NCI-H2029 treated with DMSO at 0.1 percent for 48 hours (cell line): ENCODE data around the gene UPF3B.
"Not testable (repeated sequence)": the region's sequence is repeated elsewhere in the genome, so short reads cannot be mapped to it uniquely, and the experiment has no call there.

Experiments used
- DNase-seq: peaks from one replicate; lab custom pipeline; 2025; lab: John Stamatoyannopoulos, UW

Gene UPF3B, protein sequence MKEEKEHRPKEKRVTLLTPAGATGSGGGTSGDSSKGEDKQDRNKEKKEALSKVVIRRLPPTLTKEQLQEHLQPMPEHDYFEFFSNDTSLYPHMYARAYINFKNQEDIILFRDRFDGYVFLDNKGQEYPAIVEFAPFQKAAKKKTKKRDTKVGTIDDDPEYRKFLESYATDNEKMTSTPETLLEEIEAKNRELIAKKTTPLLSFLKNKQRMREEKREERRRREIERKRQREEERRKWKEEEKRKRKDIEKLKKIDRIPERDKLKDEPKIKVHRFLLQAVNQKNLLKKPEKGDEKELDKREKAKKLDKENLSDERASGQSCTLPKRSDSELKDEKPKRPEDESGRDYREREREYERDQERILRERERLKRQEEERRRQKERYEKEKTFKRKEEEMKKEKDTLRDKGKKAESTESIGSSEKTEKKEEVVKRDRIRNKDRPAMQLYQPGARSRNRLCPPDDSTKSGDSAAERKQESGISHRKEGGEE

GRCh38 chrX:119852382-119853353 lies at the start of gene UPF3B:
Gene UPF3B, minus strand, starts transcription at chrX:119852963. Its CDS starts 35 bp downstream, at chrX:119852928.
- DNase-seq, result peak; percentile 69

DNA sequence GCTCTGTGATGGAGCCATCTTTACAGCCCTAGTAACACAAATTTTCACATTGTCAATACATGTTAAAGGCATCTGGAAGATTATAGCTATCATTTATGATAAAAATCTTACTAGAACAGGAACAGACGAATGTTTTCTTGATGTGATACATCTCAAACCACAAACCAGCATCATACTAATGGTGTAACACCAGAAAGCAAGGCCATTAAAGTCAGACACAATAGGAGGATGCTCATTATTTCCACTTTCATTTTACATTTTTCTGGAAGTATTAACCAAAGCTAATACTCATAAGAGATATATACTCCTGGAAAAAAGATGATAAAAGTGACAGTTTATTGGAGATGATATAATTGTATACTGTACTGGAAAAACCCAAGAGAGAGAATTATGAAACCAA lies 48.2 kb upstream of the UPF3B start:
- DNase-seq, result no peak

DNA sequence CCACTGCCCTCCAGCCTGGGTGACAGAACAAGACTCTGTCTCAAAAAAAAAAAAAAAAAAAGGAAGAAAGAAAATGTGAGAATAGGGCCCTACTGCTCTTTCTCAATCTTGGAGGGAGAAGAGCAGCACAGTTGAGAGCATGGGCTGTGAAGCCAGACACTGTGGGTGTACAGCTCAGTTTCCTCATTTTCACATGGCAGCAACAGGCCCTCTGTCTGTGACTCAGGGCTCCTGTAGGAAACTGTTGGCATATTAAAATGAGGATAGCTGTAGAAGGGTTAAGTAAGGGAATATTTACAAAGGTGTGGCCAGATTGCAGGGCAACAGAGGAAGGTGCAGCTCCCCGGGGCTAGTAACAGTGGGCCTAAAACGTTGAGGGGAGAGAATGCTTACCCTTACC lies 46.4 kb upstream of the UPF3B start:
- no peak for DNase-seq

GRCh38 chrX:119895843-119896326 lies 43.1 kb upstream of the UPF3B start, which contains the start of gene AKAP14:
Gene AKAP14, plus strand, starts transcription at chrX:119895893. Its CDS starts 7,331 bp downstream, at chrX:119903224.
- no peak for DNase-seq

GRCh38 chrX:119891961-119892692 lies 39.4 kb upstream of the UPF3B start:
- not testable (repeated sequence) for DNase-seq

DNA sequence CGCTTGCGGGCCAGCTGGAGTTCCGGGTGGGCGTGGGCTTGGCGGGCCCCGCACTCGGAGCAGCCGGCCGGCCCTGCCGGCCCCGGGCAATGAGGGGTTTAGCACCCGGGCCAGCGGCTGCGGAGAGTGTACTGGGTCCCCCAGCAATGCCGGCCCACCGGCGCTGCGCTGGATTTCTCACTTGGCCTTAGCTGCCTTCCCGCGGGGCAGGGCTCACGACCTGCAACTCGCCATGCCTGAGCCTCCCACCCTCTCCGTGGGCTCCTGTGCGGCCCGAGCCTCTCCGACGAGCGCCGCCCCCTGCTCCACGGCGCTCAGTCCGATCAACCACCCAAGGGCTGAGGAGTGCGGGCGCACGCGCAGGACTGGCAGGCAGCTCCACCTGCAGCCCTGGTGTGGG lies 37.9 kb upstream of the UPF3B start:
- DNase-seq, result not testable (repeated sequence)

GRCh38 chrX:119887721-119888425 lies 35.1 kb upstream of the UPF3B start:
- no peak for DNase-seq

DNA sequence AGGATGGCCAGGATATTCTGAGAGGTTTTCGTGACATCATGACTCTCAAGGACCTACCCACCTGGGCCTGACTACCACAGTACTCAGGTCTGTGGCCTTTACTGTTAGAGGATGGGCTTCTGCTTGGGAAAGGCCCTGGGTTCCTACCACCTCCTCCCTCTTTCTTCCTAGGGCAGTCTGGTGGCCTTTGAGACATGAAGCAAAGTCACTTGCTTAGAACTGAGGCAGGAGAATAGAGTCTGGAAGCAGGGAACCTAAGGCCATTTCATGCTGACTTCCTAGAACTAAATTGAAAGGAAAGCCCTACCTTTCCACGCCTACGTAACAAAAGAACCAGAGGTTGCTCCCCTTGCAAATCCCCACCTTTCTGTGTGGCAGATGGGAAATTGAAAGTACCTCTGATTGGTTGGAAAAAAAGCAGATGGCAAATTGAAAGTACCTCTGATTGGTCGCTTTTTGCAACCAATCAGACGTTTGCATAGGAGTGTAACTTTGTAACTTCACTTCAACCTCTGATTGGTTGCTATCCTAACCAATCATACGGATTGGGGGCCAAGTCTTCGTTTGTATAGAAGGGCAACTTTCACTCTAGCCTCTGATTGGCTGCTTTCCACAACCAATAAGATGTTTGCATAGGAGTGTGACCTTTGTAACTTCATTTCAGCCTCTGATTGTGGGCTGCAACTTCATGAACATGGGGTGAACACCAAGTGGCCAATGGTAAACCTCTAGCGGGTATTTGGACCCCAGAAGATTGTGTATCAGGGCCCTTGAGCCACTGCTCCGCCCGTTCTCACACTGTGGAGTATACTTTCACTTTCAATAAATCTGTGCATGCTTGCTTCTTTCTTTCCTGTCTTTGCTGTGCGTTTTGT lies 33.0 kb upstream of the UPF3B start:
- DNase-seq, result no peak

DNA sequence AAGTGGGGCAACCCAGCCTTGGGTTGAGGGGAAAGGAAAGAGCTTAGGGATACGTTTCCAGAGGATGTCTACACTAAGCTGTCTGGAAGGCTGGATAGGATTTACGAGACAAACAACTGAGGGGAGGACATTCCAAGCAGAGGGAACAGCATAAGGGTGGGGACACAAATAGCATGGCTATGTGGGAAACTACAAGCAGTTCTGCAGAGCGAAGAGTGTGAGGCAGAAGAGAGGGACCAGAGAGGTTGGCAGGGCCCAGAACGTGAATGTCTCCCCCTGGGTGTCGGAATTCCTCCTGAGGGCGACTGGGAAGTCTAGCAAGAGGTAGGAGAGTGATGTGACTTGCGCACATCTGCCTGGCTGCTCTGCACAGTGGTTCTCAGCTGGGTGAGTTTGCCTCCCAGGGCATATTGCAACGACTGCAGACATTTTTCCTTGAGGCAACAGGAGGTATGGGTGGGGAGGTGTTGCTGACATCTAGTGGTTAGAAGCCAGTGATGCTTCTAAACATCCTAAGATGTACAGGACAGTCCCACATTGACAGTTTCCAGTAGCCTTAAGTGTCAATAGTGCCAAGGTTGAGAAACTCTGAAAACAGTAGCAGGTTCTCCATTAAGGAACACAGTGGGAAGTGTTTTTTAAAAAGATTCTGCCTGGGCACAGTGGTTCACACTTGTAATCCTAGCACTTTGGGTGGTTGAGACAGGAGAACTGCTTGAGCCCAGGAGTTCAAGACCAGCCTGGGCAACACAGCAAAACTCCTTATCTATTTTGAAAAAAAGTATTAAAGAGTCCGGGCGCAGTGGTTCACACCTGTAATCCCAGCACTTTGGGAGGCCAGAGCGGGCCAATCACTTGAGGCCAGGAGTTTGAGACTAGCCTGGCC lies 28.0 kb upstream of the UPF3B start:
- DNase-seq, result no peak

DNA sequence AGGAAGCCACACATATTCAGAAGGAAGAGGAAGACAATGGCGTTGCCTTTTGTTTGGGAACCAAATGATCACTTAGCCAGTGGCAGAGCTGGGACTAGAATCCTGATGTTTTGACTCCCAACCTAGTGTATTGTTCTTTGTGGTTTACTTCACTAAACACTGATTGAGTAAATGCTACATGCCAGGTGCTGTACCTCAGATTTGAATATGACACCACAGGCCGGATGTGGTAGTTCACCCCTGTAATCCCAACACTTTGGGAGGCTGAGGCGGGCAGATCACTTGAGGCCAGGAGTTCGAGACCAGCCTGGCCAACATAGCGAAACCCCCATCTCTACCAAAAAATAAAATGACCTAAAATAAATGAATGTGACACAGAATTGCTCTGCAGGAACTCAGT lies 27.3 kb upstream of the UPF3B start:
- DNase-seq, result no peak

GRCh38 chrX:119878740-119879139 lies 26.0 kb upstream of the UPF3B start:
- DNase-seq, result no peak

GRCh38 chrX:119871599-119872395 lies 19.0 kb upstream of the UPF3B start, which contains the start of the genes NDUFA1 and RNF113A:
Gene NDUFA1, plus strand, starts transcription at chrX:119871832. Its CDS starts 80 bp downstream, at chrX:119871912.
Gene RNF113A, minus strand, starts transcription at chrX:119871733. Its CDS starts 120 bp downstream, at chrX:119871613.
- DNase-seq, result peak; percentile 55

- DNase-seq, result no peak
Measured at GRCh38 chrX:119871245-119871598, 18.5 kb upstream of the UPF3B start.

GRCh38 chrX:119870626-119871131 lies 17.9 kb upstream of the UPF3B start:
- DNase-seq, result no peak

DNA sequence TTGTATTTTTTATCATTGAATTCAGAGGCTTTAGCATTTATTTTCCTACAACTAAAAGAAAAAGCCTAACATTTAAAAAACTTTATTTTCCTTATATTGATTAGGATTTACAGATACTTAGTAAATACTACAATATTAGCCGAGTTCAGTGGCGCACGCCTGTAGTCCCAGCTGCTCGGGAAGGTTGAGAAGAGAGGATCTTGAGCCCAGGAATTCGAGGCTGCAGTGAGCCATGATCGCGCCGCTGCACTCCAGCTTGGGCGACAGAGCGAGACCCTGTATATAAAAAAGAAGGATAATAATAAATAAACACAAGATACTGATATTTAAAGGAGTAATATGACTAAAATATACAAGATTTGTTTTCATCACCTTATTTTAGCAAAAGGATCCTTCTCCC lies 681 bp upstream of the UPF3B start:
- no peak for DNase-seq

DNA sequence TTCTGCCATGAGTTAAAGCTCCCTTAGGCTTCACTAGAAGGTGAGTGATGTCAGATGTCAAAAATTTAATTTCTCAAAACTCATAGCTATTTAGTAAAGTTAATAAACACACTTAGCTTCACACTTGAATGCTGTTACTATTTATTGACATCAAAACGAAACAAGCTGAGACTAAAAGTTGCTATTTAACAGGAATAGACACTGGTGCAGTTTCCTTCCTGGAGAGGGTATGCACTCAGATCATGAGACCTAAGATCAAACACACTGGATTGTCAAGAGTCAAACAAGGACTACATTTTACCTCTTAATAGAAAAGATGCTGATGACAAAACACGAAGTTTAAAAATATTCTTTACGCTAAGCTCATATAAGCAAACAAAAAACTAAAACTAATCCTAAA lies 18.9 kb downstream of the UPF3B start:
- DNase-seq, result no peak

DNA sequence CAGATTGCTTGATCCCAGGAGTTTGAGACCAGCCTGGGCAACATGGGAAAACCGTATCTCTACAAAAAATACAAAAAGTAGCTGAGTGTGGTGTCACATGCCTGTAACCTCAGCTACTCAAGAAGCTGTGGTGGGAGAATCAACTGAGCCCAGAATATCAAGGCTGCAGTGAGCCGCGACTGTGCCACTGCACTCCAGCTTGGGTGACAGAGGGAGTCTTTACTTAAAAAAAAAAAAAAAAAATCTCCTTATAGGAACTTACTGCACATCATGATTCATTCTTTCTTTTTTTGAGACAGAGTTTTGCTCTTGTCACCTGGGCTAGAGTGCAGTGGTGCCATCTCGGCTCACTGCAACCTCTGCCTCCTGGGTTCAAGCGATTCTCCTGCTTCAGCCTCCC lies 24.3 kb downstream of the UPF3B start:
- no peak for DNase-seq
